Mammary epithelial cell (primary cell): ENCODE results near the gene FAM216A.

Source experiments
- EZH2 ChIP-seq: IDR thresholded peaks from 2 replicates; pipeline ENCODE4 v1.6.1; 2012; ENCODE audit warnings: low read length, inconsistent platforms, borderline replicate concordance
- TF ChIP-seq, protein P1 (sequence below), 2 donors: IDR thresholded peaks in 1 of 2; conservative IDR thresholded peaks in 1 of 2; 2 replicates each; pipeline ENCODE4 v1.5.1; 2011 to 2012; ENCODE audit warnings: inconsistent platforms in 2 of 2, low read length in 2 of 2, mild to moderate bottlenecking in 2 of 2, control low read depth in 1 of 2, low read depth in 1 of 2; ENCODE audit not compliant: insufficient read depth in 1 of 2; ENCODE audit errors: extremely low read depth in 1 of 2

DNA sequence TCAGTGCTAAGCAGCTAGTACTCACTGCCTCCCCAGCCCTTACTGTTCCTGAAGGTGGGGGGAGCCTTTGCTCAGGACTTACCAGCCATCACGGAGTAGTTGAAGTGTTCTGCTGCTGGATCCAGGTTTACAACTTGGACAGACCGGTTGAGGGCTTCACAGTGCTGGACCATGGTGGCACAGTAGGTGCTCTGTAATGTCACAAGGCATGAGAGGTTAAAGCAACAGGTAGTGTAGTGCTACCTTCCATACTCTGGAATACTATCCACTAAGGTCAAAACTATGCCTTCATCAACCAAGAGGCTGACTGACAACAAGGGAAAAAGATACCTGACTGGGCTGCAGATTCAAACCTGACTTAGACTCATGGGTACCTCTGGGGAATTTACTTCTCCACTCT, 3.6 kb upstream of the FAM216A start:
- TF ChIP-seq, protein P1, sequence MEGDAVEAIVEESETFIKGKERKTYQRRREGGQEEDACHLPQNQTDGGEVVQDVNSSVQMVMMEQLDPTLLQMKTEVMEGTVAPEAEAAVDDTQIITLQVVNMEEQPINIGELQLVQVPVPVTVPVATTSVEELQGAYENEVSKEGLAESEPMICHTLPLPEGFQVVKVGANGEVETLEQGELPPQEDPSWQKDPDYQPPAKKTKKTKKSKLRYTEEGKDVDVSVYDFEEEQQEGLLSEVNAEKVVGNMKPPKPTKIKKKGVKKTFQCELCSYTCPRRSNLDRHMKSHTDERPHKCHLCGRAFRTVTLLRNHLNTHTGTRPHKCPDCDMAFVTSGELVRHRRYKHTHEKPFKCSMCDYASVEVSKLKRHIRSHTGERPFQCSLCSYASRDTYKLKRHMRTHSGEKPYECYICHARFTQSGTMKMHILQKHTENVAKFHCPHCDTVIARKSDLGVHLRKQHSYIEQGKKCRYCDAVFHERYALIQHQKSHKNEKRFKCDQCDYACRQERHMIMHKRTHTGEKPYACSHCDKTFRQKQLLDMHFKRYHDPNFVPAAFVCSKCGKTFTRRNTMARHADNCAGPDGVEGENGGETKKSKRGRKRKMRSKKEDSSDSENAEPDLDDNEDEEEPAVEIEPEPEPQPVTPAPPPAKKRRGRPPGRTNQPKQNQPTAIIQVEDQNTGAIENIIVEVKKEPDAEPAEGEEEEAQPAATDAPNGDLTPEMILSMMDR (conservative IDR thresholded peaks at IDR 0.05 in 1 of 2, IDR thresholded peaks at IDR 0.05 in 1 of 2; ENCODE audit: extremely low read depth in 1 of 2, insufficient read depth in 1 of 2, low read depth in 1 of 2, low read length in 2 of 2): no peak
- no peak for TF ChIP-seq EZH2
